GM18508 (cell line): Measurements from ENCODE around the gene PCCA.
"Not testable (repeated sequence)": the region's sequence is repeated elsewhere in the genome, so short reads cannot be mapped to it uniquely, and the experiment has no call there.

Experiments used
- ATAC-seq: cut with Tn5 transposase; IDR thresholded peaks from one replicate; pipeline ENCODE4 v1.9.1; 2021; ENCODE audit warnings: moderate number of reproducible peaks; ENCODE audit not compliant: insufficient read depth, unreplicated experiment

The PCCA gene

GRCh38 chr13:100230769-100231149, 141.9 kb downstream of the PCCA start:
- no peak for ATAC-seq

GRCh38 chr13:100231176-100231575, 142.3 kb downstream of the PCCA start:
- ATAC-seq = no peak

DNA sequence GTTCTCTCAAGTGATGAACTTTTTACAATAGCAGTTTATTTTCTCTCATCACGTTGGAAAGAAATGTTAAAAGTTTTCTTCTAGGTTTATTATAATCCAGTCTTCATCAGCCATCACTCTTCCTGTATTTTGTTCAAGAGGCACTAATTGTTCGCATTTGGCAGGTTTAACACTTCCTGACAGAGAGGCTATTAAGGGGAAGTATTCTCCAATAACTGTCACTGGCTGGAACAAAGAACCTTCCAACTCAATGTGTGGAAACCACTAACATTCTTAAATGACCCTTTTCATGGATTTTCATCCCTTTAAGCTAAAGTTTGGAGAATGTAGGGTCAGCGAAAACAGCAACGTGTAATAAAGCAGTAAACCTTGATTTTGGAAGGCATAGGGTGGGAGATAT, 145.1 kb downstream of the PCCA start:
- ATAC-seq = no peak

DNA sequence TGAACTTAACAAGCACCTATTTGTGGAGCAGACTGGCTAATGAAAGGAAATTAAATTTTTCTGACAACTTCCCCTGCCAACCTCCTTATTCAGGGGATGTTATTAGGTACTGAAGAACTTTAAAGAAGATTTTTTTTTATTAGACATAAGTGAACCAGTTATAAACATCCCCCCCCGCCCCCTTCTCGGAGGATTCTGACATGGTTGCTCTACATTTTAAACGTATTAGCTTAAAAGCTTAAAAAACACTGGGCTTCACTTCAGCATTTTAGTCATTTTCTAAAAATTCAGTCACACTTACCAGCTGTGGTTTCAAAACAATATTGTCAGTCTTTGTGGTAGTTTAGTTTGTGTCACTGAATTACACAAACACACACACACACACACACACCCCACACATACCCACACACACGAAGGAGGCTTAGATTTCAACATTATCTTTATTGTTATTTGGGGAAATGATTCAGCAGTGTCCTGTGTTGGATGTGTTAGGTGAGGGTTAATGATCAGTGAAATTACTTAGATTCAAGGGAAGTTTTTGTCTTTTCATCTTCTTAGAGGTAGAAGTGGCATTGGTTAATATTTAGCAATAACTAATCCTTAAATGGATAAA, 145.7 kb downstream of the PCCA start:
- no peak for ATAC-seq

- no peak for ATAC-seq
Observed at GRCh38 chr13:100235311-100235901, 146.5 kb downstream of the PCCA start.

- ATAC-seq = no peak
Observed at GRCh38 chr13:100240109-100240779, 151.4 kb downstream of the PCCA start.

GRCh38 chr13:100244431-100244830, 155.5 kb downstream of the PCCA start:
- ATAC-seq = no peak

DNA sequence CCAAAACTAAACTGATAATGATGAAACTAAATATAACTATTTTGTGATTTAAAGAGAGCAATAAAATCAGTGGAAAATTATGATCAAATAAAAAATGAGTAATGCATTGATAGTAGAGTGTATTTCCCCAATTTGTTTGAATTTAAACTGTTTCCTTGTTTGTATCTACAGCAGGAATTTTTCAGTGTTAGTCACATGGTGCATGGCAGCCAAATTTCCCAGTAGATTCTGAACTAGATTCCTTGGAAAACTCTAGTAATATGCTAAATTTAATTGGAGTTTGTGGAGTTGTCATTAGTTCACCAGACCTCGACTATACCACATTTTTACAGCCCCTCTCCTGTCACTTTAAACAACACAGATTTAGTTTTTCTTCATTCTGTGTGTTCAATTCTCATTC, 156.2 kb downstream of the PCCA start:
- ATAC-seq = no peak

- ATAC-seq = no peak
Observed at GRCh38 chr13:100247937-100248336, 159.0 kb downstream of the PCCA start.

DNA sequence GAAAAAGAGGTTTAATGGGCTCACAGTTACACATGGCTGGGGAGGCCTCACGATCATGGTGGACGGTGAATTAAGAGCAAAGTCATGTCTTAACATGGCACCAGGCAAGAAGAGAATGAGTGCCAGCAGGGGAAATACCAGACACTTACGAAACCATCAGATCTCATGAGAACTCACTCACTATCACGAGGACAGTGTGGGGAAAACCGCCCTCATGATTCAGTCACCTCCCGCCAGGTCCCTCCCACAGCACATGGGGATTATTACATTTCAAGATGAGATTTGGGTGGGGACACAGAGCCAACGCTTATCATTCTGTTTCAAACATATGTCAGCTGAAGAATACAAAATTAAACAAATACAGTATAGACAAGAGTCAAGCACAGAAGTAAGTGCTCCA, 165.1 kb downstream of the PCCA start:
- no peak for ATAC-seq

DNA sequence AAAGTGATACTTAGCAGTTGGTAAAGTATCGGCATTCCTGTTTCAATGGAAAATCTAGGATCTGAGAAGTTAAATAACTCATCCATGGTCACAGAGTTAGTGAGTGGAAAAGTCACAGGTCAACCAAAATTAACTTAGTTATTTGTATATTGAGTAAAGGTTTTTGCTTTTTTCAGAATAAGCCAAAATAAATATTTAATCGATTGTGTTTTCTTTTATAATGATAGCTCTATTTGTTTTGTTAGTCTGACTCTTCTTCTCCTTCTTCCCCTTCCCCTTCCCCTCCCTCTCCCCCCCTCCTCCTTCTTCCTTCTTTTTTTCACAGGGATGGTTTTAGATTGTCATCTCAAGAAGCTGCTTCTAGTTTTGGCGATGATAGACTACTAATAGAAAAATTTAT, 173.5 kb downstream of the PCCA start:
- ATAC-seq = no peak

DNA sequence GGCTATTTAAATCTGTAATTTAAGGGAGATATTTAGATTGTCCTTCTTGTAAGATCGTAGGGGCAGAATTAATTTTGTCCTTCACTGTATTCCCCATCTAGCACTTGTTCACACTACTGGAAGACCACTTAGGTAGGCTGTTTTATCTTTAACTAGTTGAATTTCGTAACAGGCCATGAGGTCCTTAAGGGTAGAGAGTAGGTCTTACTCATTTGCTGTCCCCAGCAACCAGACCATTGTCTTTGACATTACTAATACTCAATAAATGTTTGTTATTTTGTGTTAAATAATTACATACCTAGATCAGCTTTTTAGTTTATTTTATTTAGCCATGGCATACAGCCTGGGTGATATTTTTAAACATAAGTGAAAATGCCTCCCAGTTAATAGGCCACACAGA, 177.1 kb downstream of the PCCA start:
- no peak for ATAC-seq

- no peak for ATAC-seq
Observed at GRCh38 chr13:100269837-100270236, 180.9 kb downstream of the PCCA start.

GRCh38 chr13:100273138-100273537, 184.2 kb downstream of the PCCA start:
- no peak for ATAC-seq

GRCh38 chr13:100273552-100273951, 184.7 kb downstream of the PCCA start:
- no peak for ATAC-seq

DNA sequence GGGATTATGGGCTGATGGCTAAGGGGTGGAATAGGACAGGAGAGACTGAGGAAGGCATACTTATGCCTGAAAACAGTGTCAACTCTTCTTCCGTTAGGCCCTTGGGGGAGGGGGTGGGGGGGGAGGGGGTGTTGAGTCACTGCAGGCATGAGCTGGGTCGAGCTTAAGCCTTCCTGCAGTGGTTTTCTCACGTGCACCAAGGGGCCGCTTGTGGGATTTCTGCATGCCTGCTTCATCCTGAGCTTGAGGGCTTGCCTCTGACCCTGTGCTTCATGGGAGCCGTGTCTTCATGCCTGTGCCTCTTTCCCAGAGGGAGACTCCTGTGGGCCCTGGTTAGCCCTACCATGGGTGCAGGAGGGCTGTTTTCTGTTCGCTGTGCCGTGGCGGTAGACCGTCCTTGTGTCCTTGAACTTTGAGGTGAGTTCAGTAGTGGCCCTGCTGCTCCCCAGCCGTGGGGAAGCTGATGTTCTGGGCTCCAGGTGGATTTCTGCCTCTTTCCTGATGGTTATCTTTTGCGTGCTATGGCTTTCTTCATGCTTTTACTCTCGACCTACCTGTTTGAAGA, 186.1 kb downstream of the PCCA start:
- no peak for ATAC-seq

DNA sequence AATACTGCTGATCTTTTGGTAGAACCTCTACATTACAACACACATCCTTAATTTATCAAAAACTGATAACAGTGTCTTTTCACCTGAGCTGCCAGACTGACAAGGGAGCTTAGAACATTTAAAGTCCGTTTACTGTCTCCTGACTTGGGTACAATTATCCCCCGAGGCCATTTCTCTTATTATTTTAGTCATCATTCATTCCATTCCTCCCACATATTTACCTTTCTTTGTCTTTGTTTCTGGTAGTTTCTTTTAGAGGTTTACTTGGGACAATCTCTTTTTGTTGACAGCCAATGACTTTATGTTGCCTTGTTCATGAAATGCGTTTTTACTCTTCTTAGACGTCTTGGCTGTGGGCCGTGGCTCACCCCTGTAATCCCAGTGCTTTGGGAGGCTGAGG, 186.9 kb downstream of the PCCA start:
- ATAC-seq = no peak

DNA sequence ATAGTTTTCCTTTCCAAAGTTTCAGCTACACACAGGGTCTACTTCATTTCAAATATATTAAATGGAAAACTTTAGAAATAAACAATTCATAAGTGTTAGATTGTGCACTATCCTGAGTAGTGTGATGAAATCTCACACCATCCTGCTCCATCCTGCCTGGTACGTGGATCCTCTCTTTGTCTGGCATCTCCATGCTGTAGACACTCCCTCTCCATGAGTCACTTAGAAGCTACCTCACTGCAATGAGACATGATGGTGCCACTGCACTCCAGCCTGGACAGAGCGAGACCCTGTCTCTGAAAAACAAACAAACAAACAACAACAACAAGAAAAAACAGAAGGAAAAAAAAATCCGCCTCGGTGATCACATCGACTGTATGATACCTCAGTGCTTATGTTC, 191.8 kb downstream of the PCCA start:
- no peak for ATAC-seq

GRCh38 chr13:100282306-100282705, 193.4 kb downstream of the PCCA start:
- not testable (repeated sequence) for ATAC-seq

GRCh38 chr13:100290165-100290801, 201.4 kb downstream of the PCCA start:
- ATAC-seq = no peak

DNA sequence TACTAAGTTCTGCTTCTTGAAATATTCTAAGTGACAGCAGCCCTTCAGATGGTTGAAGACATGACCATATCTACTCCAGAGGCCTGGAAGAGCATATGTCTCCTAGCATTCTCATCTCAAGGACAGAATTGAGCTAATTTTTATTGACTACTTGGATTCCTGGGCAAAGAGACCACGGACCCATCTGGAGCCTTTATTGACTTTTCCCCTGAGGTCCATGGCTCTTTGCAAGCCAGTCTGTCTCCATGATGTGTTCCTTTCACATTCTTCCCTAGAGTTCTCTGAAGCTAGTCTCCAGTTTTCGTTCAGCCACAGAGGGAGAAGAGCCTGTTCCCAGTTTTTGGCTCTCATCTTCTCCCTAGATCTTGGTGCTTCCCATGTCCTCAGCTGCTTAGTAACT, 202.7 kb downstream of the PCCA start:
- ATAC-seq = no peak
